ENCODE data around the gene DUOXA2.

DUOXA2 gene

DNA sequence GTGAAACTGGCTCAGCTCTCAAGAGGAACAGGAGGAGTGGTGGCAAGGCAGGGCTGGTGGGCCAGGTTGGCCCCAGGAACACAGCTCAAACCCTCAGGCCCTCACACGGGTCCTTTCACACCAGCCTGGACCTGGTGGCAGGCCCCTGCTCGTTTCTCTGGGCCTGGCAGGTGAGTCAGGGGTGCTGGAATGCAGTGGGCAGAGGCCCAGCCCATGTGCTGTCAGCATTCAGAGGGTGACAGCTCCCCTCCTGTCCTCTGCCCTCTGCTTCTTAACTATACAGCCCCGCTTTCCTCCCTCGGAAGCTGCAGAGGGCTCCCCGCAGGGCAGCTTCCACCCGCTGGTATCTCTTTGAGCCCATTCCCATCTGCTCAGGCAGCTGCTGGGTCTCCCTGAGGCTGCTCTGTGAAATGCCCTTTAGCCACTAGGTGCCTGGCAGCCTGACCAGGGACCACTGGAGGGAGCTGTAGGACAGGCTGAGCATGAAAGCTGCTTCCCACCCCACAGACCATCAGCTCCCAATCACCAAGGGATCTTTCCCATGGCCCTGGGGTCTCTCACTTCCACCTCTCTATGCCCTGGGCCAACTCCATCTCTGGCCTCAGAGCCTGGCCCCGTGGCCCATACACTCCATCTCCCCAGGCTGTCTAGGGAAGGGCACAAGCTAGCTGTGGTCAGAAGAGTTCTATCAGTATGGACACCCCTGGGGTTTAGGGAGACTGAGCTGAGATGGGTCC is 48.8 kb downstream of the DUOXA2 start:
- DNase-seq (ENCODE audit: low read depth) = peak; percentile 64

DNA sequence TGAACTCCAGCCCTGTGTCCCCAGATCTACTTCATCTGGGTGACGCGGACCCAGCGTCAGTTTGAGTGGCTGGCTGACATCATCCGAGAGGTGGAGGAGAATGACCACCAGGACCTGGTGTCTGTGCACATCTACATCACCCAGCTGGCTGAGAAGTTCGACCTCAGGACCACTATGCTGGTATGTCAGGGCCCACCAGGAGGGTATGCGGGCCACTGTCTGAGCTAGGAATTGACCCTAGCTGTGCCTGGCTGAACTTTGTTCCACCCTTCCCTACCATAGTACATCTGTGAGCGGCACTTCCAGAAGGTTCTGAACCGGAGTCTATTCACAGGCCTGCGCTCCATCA is 49.4 kb downstream of the DUOXA2 start:
- no peak for DNase-seq (ENCODE audit: low read depth)

- no peak for DNase-seq (ENCODE audit: low read depth)
Observed at GRCh38 chr15:45164914-45165313, 50.8 kb downstream of the DUOXA2 start.

DNA sequence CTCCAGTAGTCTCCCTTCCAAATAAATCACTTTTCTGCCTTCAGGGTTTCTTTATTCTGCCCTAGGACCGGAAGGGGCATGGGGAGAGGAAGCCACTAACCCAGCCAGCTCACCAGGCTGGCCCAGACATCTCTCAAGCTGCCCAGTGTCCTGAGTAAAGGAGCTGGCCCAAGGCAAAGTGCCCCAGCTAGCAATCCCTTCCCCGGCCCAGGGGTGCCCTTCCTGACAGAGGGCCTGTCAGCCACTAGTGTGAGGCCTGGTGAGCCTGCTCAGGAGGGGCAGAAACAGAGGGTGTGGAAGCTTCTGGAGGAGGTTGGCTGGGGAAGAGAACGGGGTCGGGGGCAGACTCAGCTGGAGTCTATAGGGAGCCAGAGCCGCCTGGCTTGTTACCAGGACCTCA is 51.4 kb downstream of the DUOXA2 start:
- no peak for DNase-seq (ENCODE audit: low read depth)

DNA sequence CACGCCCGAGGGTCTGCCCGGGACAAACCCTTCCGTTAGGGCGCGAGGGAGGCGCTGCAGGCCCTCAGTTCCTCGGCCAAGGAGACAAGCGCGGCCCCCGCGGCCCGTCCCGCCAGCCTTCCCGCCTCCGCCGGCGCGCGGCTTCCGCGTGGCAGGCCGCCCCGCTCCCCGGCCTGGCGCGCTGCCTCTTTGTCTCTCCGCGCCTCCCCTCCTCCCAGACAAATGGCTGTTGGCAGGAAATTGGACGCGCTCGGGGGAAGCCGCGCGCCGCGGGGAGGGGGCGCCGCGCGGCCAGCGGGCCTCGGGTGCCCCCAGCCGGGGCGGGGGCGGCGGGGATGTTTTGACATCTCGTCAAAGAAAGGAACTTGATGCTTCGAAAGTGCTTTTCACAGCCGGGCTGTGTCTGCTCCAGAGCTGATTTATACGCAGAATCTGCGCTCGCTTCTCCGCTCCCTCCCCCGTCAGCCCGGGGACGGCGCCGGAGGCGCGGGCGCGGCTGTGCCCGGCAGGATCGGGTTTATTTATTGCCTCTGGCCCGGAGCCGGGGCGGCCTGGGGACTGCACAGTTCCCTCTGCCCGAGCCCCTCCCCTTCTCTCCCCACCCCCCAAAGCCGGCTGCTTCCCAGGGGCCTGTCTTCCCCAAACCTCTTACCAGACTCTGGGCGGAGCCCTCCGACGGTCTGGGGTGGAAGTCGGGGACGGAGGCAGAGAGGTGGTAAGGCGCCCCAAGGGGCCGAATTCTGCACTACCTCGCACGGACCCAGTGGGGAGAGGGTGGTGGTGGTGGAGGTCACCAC is 52.9 kb downstream of the DUOXA2 start:
- DNase-seq (ENCODE audit: low read depth) = peak; percentile 64

GRCh38 chr15:45167631-45168205 is 53.6 kb downstream of the DUOXA2 start:
- no peak for DNase-seq (ENCODE audit: low read depth)
